Body of pancreas (tissue), 4 donors: ENCODE measurements around the gene CCDC13. TPM values are rescaled to one million over a fixed set of nuclear protein-coding genes. Genes with fewer than 3 reads are reported as not detected.
A peak's percentile ranks its signal among the peaks of the same experiment; 100 is the strongest.

Source experiments
- ATAC-seq: fragments of 150-250 bp; one replicate; pipeline ENCODE4 v1.9.1; 2016
- DNase-seq, 4 donors: peaks; one replicate each; pipeline ENCODE4 v3.0.0-alpha.2; 2019
- H3K27ac ChIP-seq, 4 donors: fragments of 200-600 bp; sonication (generic); 1 replicate in 3 of 4; 2 replicates in 1 of 4; pipeline versions ENCODE4 v1.5.1 to v1.6.1; 2016 to 2019; ENCODE audit warnings: mild to moderate bottlenecking in 1 of 4, mixed read lengths in 1 of 4, moderate library complexity in 1 of 4
- H3K27me3 ChIP-seq, 2 donors: fragments of 200-600 bp; sonication (generic); one replicate each; pipeline ENCODE4 v1.6.0; 2016; ENCODE audit warnings: mild to moderate bottlenecking in 1 of 2
- H3K36me3 ChIP-seq, 2 donors: fragments of 200-600 bp; sonication (generic); replicated peaks in 1 of 2; 2 replicates each; pipeline ENCODE4 v1.5.1; 2016; ENCODE audit warnings: low read depth in 2 of 2; ENCODE audit not compliant: insufficient read depth in 1 of 2
- H3K4me1 ChIP-seq: fragments of 200-600 bp; sonication (generic); one replicate; pipeline ENCODE4 v1.6.0; 2016
- H3K4me3 ChIP-seq, 2 donors: fragments of 200-600 bp; sonication (generic); 1 replicate in 1 of 2; 2 replicates in 1 of 2; pipeline ENCODE4 v1.5.1; 2016 to 2019
- H3K9me3 ChIP-seq, 3 donors: fragments of 200-600 bp; sonication (generic); 1 replicate in 2 of 3; 2 replicates in 1 of 3; pipeline ENCODE4 v1.5.1; 2016
- POLR2A ChIP-seq, 3 donors: fragments of 450-650 bp; IDR thresholded peaks; one replicate each; pipeline ENCODE4 v1.6.1; 2016; ENCODE audit warnings: antibody characterized with exemption in 3 of 3, mild to moderate bottlenecking in 2 of 3
- WGBS, 2 donors: methylation state at CpG; one replicate each; pipeline ENCODE4 v1.1.5; 2017; 5-methylcytosine and 5-hydroxymethylcytosine counted together
- intact Hi-C: fragments of 100-400 bp; cut with DNase I; formaldehyde crosslinking; loops from one replicate; pipeline ENCODE4 v1.15.1; 2023
- total RNA-seq, 2 donors: library from RNA; depleted of rRNA; stranded (reverse); fragments of >200 nt; gene quantifications; one replicate each; pipeline ENCODE4 v1.1.0, GENCODE V29; 2016
- TF ChIP-seq, protein P1 (sequence below), 7 experiments: fragments of 450-650 bp in 4 of 7; fragments of 200-600 bp in 3 of 7; sonication (generic) in 3 of 7; IDR thresholded peaks; one replicate each; pipeline ENCODE4 v1.5.1; 2016 to 2019; ENCODE audit warnings: antibody characterized with exemption in 7 of 7

Gene CCDC13
- total RNA-seq, 2 donors from 2014 or later = 3.9 to 6.3 TPM

DNA sequence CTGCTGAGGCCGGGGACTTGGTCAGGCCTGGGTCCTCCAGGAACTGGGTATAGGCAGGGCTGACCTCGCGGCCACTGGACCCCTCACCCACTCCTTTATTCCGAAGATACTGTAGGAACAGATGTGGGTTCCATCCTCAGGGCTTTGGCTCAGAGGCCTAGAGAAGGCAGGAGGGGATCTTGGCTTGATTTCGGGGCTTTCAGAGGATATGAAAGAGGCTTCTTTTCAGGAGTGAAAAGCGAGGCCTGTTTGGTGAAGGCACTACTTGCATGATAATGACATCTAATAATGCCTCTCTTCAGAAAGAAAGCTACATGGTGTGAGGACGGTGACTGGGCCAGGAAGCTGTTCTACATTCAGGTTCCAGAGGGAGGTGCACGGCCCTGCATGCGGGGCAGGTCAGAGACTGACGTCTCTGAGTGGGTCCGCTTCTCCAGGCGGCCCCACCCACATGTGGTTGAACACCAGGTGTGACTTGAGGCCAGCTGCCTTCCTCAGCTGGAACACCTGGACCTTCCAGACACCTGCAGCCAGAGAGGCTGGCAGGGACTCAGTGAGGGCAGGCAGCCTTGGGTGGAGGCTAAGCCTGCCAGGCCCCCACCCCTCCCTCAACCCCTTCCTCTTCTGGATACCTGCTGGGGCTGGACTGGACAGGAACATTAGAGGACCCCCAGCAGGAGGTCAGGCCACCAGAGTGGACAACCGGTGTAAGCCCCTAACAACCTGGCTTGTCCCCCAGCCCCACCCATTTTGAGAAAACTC is 39.4 kb downstream of the CCDC13 start:
- peaks cover 12% of the 10 kb centered on the region for H3K4me1 ChIP-seq
- 77 to 78% methylated on average over 12 to 13 of the region's 13 CpGs for WGBS, 2 donors
- H3K36me3 ChIP-seq = no peaks in the 10 kb centered on the region
- DNase-seq = no peak
- H3K27ac ChIP-seq = no peak overlapping the region
- no peak overlapping the region for H3K4me3 ChIP-seq
- no peaks in the 10 kb centered on the region for H3K27me3 ChIP-seq
- intact Hi-C loops = no loop called here
- no peak for ATAC-seq
- no peaks in the 10 kb centered on the region for H3K9me3 ChIP-seq
- TF ChIP-seq, protein P1, sequence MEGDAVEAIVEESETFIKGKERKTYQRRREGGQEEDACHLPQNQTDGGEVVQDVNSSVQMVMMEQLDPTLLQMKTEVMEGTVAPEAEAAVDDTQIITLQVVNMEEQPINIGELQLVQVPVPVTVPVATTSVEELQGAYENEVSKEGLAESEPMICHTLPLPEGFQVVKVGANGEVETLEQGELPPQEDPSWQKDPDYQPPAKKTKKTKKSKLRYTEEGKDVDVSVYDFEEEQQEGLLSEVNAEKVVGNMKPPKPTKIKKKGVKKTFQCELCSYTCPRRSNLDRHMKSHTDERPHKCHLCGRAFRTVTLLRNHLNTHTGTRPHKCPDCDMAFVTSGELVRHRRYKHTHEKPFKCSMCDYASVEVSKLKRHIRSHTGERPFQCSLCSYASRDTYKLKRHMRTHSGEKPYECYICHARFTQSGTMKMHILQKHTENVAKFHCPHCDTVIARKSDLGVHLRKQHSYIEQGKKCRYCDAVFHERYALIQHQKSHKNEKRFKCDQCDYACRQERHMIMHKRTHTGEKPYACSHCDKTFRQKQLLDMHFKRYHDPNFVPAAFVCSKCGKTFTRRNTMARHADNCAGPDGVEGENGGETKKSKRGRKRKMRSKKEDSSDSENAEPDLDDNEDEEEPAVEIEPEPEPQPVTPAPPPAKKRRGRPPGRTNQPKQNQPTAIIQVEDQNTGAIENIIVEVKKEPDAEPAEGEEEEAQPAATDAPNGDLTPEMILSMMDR (IDR thresholded peaks at IDR 0.05) = no peak
- TF ChIP-seq POLR2A (IDR thresholded peaks at IDR 0.05) = no peak

- intact Hi-C loops = no loop called here
- no peaks in the 10 kb centered on the region for H3K27me3 ChIP-seq
- H3K4me3 ChIP-seq = no peak overlapping the region
- peaks cover 12% of the 10 kb centered on the region for H3K4me1 ChIP-seq
- no peaks in the 10 kb centered on the region for H3K36me3 ChIP-seq
- 74% methylated on average over 9 of the region's 9 CpGs for WGBS, 2 donors
- H3K9me3 ChIP-seq = no peaks in the 10 kb centered on the region
- peak overlapping the region in 2 of 4 donors; percentile 30 to 59 for H3K27ac ChIP-seq
- no peak for DNase-seq
- no peak for TF ChIP-seq POLR2A (IDR thresholded peaks at IDR 0.05)
- TF ChIP-seq, protein P1 (IDR thresholded peaks at IDR 0.05) = no peak
- no peak for ATAC-seq
Observed at GRCh38 chr3:42732829-42733459, 40.1 kb downstream of the CCDC13 start.

- DNase-seq = peak in 2 of 4 donors; percentile 28 to 29
- no peak overlapping the region for H3K4me3 ChIP-seq
- peaks cover 12% of the 10 kb centered on the region for H3K4me1 ChIP-seq
- TF ChIP-seq, protein P1 (IDR thresholded peaks at IDR 0.05) = no peak
- no peak for TF ChIP-seq POLR2A (IDR thresholded peaks at IDR 0.05)
- ATAC-seq = peak; percentile 66
- WGBS, 2 donors = 45 to 56% methylated on average over 3 to 4 of the region's 4 CpGs
- peak overlapping the region in 2 of 4 donors; percentile 30 to 59 for H3K27ac ChIP-seq
- no peaks in the 10 kb centered on the region for H3K27me3 ChIP-seq
- no peaks in the 10 kb centered on the region for H3K36me3 ChIP-seq
- intact Hi-C loops = no loop called here
- H3K9me3 ChIP-seq = no peaks in the 10 kb centered on the region
Observed at GRCh38 chr3:42732196-42732828, 40.7 kb downstream of the CCDC13 start.

GRCh38 chr3:42731476-42732195 is 41.4 kb downstream of the CCDC13 start:
- Histone ChIP-seq H3K27me3 (no peaks in the 10 kb centered on the region), H3K4me1 (peaks cover 12% of the 10 kb centered on the region), H3K27ac (peak overlapping the region in 2 of 4 donors; percentile 30 to 59), H3K36me3 (no peaks in the 10 kb centered on the region), H3K4me3 (no peak overlapping the region), H3K9me3 (no peaks in the 10 kb centered on the region)
- TF ChIP-seq, protein P1 (IDR thresholded peaks at IDR 0.05) = no peak
- no peak for TF ChIP-seq POLR2A (IDR thresholded peaks at IDR 0.05)
- peak; percentile 4 for ATAC-seq
- intact Hi-C loops = no loop called here
- no peak for DNase-seq
- 72 to 80% methylated on average over 4 to 6 of the region's 6 CpGs for WGBS, 2 donors
